ENCODE measurements around the gene TMEM62. TPM values are rescaled to one million over a fixed set of nuclear protein-coding genes. Genes with fewer than 3 reads are reported as not detected.

Gene TMEM62
- total and polyA plus RNA-seq, 10 of the 15 experiments (the other 5 are each of a cell fraction or from before 2014, with no cell fraction given), result 7.0 to 26.8 (median 14.9) TPM

- Histone ChIP-seq H3K36me3 (ENCODE audit: control insufficient read depth in 2 of 2, insufficient read depth in 2 of 2, low read length in 1 of 2) (peaks cover 0 to 2% of the 10 kb centered on the region in 2 experiments; a peak in 1 of 4 replicates), H3K79me2 (ENCODE audit: control insufficient read depth, insufficient read depth, low read length) (no peaks in the 10 kb centered on the region), H2AFZ (ENCODE audit: control insufficient read depth, low read depth, low read length) (no peak overlapping the region), H3K9me3 (replicated peaks; ENCODE audit: control insufficient read depth, insufficient read depth, low read length) (no peaks in the 10 kb centered on the region), H3K4me2 (ENCODE audit: control insufficient read depth, insufficient read depth) (no peak overlapping the region), H3K4me1 (ENCODE audit: control insufficient read depth, insufficient read depth, low read length) (peaks cover 17% of the 10 kb centered on the region), H4K20me1 (ENCODE audit: control insufficient read depth, insufficient read depth) (no peaks in the 10 kb centered on the region), H3K9ac (ENCODE audit: control insufficient read depth, insufficient read depth, low read length) (no peak overlapping the region), H3K27ac (ENCODE audit: control insufficient read depth, insufficient read depth) (no peak overlapping the region), H3K4me3 (no peak overlapping the region), H3K27me3 (replicated peaks in 1 of 2; ENCODE audit: control insufficient read depth in 2 of 2, insufficient read depth in 2 of 2, low read length in 1 of 2) (no peaks in the 10 kb centered on the region)
- ChIA-PET POLR2A (no interaction called here), CTCF (no interaction called here), SMC1A (ENCODE audit: uncharacterized antibody, unreplicated experiment) (interaction anchor here (1.3 kb wide), 2 partner anchors 9 to 48 kb away, joined by 3 read pairs; no protein-coding TSS in a partner anchor), RAD21 (ENCODE audit: unreplicated experiment) (no interaction called here)
- FAIRE-seq (no peak), ATAC-seq (no peak), DNase-seq (ENCODE audit: low read depth, low spot score) (no peak)
- in situ Hi-C loops (cut with MboI) (no loop called here), intact Hi-C loops (cut with micrococcal nuclease; ENCODE audit: unreplicated experiment) (no loop called here)
- WGBS (ENCODE audit: insufficient coverage, insufficient replicate concordance, low lambda C conversion rate, missing lambda C conversion rate), result 98% methylated on average over 5 of the region's 5 CpGs
- TF ChIP-seq EED (IDR thresholded peaks at IDR 0.05; ENCODE audit: low read depth), result no peak
- BruUV-seq (replicated peaks), result no TSS peak
Measured at GRCh38 chr15:43146184-43146583, 12.8 kb downstream of the TMEM62 start.

DNA sequence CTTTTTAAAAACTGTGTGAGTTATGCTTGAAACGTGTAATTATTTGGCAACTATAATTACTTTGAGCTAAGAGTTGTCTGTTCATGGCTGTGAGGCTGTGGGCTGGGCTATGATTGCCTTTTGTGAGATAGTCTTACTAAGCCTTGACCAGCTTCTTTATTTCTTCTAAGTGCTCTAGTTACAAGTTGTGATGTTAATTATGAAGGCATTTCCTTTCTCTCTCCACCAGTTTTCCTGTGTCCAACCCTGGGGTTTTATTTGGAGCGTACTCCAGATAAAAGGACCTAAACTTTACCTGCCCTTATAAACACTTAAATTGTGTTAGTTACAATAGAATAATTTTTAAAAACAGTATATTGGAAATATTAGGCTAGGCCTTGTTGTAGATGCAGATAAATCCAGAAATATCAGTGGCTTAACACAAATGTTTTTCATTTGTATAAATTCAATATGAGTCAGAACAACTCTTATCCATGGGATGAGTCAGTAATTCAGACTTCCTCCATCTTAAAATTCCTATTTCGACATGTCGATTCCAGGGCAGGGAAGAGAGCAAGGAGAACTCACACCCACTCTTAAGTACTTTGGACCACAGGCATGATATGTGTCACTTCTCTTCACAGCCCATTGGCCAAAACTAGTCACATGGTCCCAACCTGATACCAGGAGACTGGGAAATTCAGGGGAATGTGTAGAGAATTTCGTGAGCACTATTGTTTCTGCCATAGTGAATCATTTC, 17.0 kb downstream of the TMEM62 start:
- Histone ChIP-seq H3K27me3 (replicated peaks in 1 of 2; ENCODE audit: control insufficient read depth in 2 of 2, insufficient read depth in 2 of 2, low read length in 1 of 2) (no peaks in the 10 kb centered on the region), H3K4me3 (no peak overlapping the region), H3K27ac (ENCODE audit: control insufficient read depth, insufficient read depth) (no peak overlapping the region), H3K36me3 (ENCODE audit: control insufficient read depth in 2 of 2, insufficient read depth in 2 of 2, low read length in 1 of 2) (peaks cover 0 to 10% of the 10 kb centered on the region in 2 experiments; a peak in 2 of 4 replicates), H3K4me1 (ENCODE audit: control insufficient read depth, insufficient read depth, low read length) (no peaks in the 10 kb centered on the region), H3K9ac (ENCODE audit: control insufficient read depth, insufficient read depth, low read length) (no peak overlapping the region), H4K20me1 (ENCODE audit: control insufficient read depth, insufficient read depth) (no peaks in the 10 kb centered on the region), H3K9me3 (replicated peaks; ENCODE audit: control insufficient read depth, insufficient read depth, low read length) (no peaks in the 10 kb centered on the region), H2AFZ (ENCODE audit: control insufficient read depth, low read depth, low read length) (no peak overlapping the region), H3K79me2 (ENCODE audit: control insufficient read depth, insufficient read depth, low read length) (no peaks in the 10 kb centered on the region), H3K4me2 (ENCODE audit: control insufficient read depth, insufficient read depth) (no peak overlapping the region)
- no peak for FAIRE-seq
- ChIA-PET CTCF (no interaction called here), RAD21 (ENCODE audit: unreplicated experiment) (interaction anchor here (0.7 kb wide), 1 partner anchor 321 kb away, joined by 3 read pairs; no protein-coding TSS in a partner anchor), POLR2A (no interaction called here), SMC1A (ENCODE audit: uncharacterized antibody, unreplicated experiment) (no interaction called here)
- no TSS peak for BruUV-seq (replicated peaks)
- in situ Hi-C loops (cut with MboI), result no loop called here
- DNase-seq (ENCODE audit: low read depth, low spot score), result no peak
- 86% methylated on average over 5 of the region's 5 CpGs for WGBS (ENCODE audit: insufficient coverage, insufficient replicate concordance, low lambda C conversion rate, missing lambda C conversion rate)
- no peak for ATAC-seq
- intact Hi-C loops (cut with micrococcal nuclease; ENCODE audit: unreplicated experiment), result no loop called here
- TF ChIP-seq CHD1 (IDR thresholded peaks at IDR 0.05; ENCODE audit: low read depth, low read length), result no peak
- TF ChIP-seq E4F1 (IDR thresholded peaks at IDR 0.05; ENCODE audit: borderline replicate concordance, partially characterized antibody), result no peak
- TF ChIP-seq POLR2AphosphoS2 (IDR thresholded peaks at IDR 0.05; ENCODE audit: low read depth, low read length), result no peak
- no peak for TF ChIP-seq SMARCA5 (IDR thresholded peaks at IDR 0.05)
- no peak for TF ChIP-seq JUND (IDR thresholded peaks at IDR 0.05; ENCODE audit: low read depth, low read length)
- TF ChIP-seq ZNF622 (IDR thresholded peaks at IDR 0.05), result no peak
- no peak for TF ChIP-seq SREBF1 (IDR thresholded peaks at IDR 0.05; ENCODE audit: low read length)
- TF ChIP-seq TBL1XR1 (IDR thresholded peaks at IDR 0.05; ENCODE audit: low read depth, low read length), result no peak
- no peak for TF ChIP-seq ATF3 (IDR thresholded peaks at IDR 0.05; ENCODE audit: borderline replicate concordance, extremely low read depth, low read depth, low read length)
- TF ChIP-seq NR2F1 (conservative IDR thresholded peaks at IDR 0.05), result no peak
- TF ChIP-seq SUZ12 (IDR thresholded peaks at IDR 0.05; ENCODE audit: unreplicated experiment), result no peak
- no peak for TF ChIP-seq TAF1 (IDR thresholded peaks at IDR 0.05; ENCODE audit: borderline replicate concordance, low read depth, low read length)

All from GM12878 (cell line).